Measurements from ENCODE around the gene ENTREP3.

ENTREP3 gene

DNA sequence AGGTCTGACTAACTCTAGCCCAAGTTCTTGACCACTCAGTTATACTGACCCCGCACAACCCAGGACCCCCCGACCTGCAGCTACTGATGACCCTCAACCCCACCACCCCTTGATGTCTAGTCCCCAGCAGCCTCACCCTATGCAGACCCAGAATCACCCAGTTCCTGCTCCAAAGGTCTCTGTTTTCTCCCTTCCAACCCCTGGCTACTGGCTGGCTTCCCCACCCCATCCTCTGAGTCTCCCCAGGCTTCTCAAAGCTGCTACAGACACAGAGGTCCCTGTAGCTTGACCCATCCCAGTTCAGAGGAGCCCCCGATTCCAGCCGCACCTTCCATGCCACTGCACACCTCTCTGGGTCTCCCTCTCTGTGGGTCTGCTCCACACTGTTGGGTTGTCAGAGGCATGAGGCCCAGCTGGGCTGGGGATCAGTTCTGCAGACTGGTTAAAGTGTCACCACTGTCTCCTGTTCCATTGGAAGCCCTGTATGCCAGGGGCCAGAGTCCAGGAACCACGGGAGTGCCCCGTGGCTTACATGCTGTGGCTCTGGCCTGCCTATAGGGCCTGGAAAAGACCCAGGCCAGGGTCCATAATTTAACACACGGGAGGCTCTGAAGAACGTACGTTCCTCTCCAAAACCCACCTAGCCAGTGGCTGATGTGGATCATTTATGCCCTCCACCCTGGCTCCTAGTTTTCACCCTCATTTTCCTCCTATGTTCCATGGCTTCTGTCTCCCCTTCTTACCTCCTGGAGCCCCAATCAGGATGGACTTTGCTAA is 45.5 kb upstream of the ENTREP3 start:
- Histone ChIP-seq H3K4me2 (ENCODE audit: insufficient read depth, low read length, poor library complexity, severe bottlenecking) (no peak overlapping the region), H3K79me1 (ENCODE audit: low read depth, low read length) (no peaks in the 10 kb centered on the region), H3K27ac (replicated peaks; ENCODE audit: low read length) (no peak overlapping the region), H2BK5ac (ENCODE audit: low read length) (no peak overlapping the region), H2BK15ac (ENCODE audit: low read length) (peak overlapping the region; percentile 88), H2BK12ac (ENCODE audit: low read length) (peak overlapping the region; percentile 31), H2AK5ac (ENCODE audit: low read depth, low read length) (peak overlapping the region; percentile 89), H3K9ac (ENCODE audit: low read depth, low read length, poor library complexity) (no peak overlapping the region), H3K4me1 (ENCODE audit: control insufficient read depth in 2 of 2, insufficient read depth in 1 of 2, low read depth in 1 of 2, low read length in 2 of 2) (peaks cover 0 to 2% of the 10 kb centered on the region in 2 donors), H3K14ac (ENCODE audit: low read length) (no peak overlapping the region), H3K18ac (ENCODE audit: low read length) (peak overlapping the region; percentile 31), H4K91ac (ENCODE audit: low read depth, low read length, poor library complexity) (no peak overlapping the region), H3K4me3 (ENCODE audit: low read length in 2 of 2) (no peak overlapping the region), H3K27me3 (ENCODE audit: control insufficient read depth in 3 of 3, insufficient read depth in 3 of 3, low read depth in 1 of 3, low read length in 3 of 3) (peaks cover 0 to 11% (median 6%) of the 10 kb centered on the region in 3 experiments), H3K36me3 (replicated peaks in 1 of 2; ENCODE audit: control insufficient read depth in 2 of 2, insufficient read depth in 2 of 2, low read length in 2 of 2) (no peaks in the 10 kb centered on the region), H2BK120ac (ENCODE audit: low read depth, low read length) (no peak overlapping the region), H3K9me3 (replicated peaks in 1 of 2; ENCODE audit: control insufficient read depth in 2 of 2, insufficient read depth in 1 of 2, low read depth in 1 of 2, low read length in 2 of 2) (peaks cover 0 to 4% of the 10 kb centered on the region in 2 donors), H3K23ac (ENCODE audit: low read depth, low read length, poor library complexity) (no peak overlapping the region), H4K8ac (ENCODE audit: low read depth, low read length) (no peak overlapping the region), H2AFZ (ENCODE audit: low read length) (peak overlapping the region; percentile 49), H3K4ac (ENCODE audit: low read length) (no peak overlapping the region)
- no peak for DNase-seq (ENCODE audit: low spot score)
- WGBS, 2 donors (ENCODE audit: extremely low coverage in 2 of 2, insufficient read length in 2 of 2, insufficient replicate concordance in 1 of 2): no CpG with 5 or more reads among the region's 9 CpGs

DNA sequence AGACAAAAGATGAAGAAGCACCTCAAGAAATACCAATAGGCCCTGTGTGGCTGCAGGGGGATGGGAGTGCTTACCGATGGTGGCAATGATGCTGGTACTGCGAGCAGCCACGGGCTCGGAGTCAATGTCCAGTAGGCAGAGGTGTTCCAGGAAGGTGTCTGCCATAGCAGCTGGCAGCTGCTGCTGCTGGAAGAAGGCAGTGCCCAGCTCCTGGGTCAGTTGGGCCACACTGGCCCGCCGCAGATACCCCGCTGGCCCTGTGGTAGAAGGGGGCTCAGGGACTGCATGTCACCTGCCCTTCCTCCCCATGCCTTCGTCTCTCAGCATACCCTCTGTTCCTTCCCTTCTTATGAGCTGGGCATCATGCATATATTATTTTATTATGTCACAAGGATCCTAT is 44.7 kb upstream of the ENTREP3 start:
- no CpG with 5 or more reads among the region's 8 CpGs for WGBS, 2 donors (ENCODE audit: extremely low coverage in 2 of 2, insufficient read length in 2 of 2, insufficient replicate concordance in 1 of 2)
- no peak overlapping the region for H4K8ac ChIP-seq (ENCODE audit: low read depth, low read length)

DNA sequence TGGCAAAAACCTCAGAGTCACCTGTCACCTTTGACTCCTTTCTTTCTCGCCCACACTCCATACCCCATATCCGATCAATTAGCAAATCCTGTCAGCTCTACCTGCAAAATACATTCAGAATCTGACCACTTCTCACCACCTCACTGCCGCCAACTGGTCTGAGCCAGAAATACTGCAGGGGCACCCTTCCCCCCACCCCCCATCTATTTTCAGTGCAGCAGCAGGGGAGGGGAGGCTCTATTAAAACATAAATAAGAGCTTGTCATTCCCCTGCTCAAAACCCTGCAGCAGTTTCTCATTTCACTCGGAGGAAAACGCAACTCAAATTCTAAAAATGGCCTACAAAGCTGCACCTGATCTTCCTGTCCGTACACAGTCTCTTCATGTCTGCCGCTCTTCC is 42.1 kb upstream of the ENTREP3 start:
- H3K4me1 ChIP-seq (ENCODE audit: control insufficient read depth in 2 of 2, insufficient read depth in 1 of 2, low read depth in 1 of 2, low read length in 2 of 2): peaks cover 2 to 3% of the 10 kb centered on the region in 2 donors
- no peak overlapping the region for H3K27ac ChIP-seq (replicated peaks; ENCODE audit: low read length)
- H3K4me2 ChIP-seq (ENCODE audit: insufficient read depth, low read length, poor library complexity, severe bottlenecking): no peak overlapping the region

More for the DNA sequence above, 44.7 kb upstream of the ENTREP3 start:
- Histone ChIP-seq H3K36me3 (replicated peaks in 1 of 2; ENCODE audit: control insufficient read depth in 2 of 2, insufficient read depth in 2 of 2, low read length in 2 of 2) (no peaks in the 10 kb centered on the region), H3K27ac (replicated peaks; ENCODE audit: low read length) (no peak overlapping the region), H3K4me2 (ENCODE audit: insufficient read depth, low read length, poor library complexity, severe bottlenecking) (no peak overlapping the region), H2BK120ac (ENCODE audit: low read depth, low read length) (no peak overlapping the region), H3K9ac (ENCODE audit: low read depth, low read length, poor library complexity) (no peak overlapping the region), H2AFZ (ENCODE audit: low read length) (no peak overlapping the region), H3K23ac (ENCODE audit: low read depth, low read length, poor library complexity) (no peak overlapping the region), H3K4me3 (ENCODE audit: low read length in 2 of 2) (no peak overlapping the region), H2BK12ac (ENCODE audit: low read length) (no peak overlapping the region), H4K91ac (ENCODE audit: low read depth, low read length, poor library complexity) (no peak overlapping the region), H3K9me3 (replicated peaks in 1 of 2; ENCODE audit: control insufficient read depth in 2 of 2, insufficient read depth in 1 of 2, low read depth in 1 of 2, low read length in 2 of 2) (peaks cover 0 to 5% of the 10 kb centered on the region in 2 donors), H3K79me1 (ENCODE audit: low read depth, low read length) (no peaks in the 10 kb centered on the region), H3K14ac (ENCODE audit: low read length) (no peak overlapping the region), H2BK15ac (ENCODE audit: low read length) (no peak overlapping the region), H2BK5ac (ENCODE audit: low read length) (no peak overlapping the region), H2AK5ac (ENCODE audit: low read depth, low read length) (peak overlapping the region; percentile 79), H3K18ac (ENCODE audit: low read length) (peak overlapping the region; percentile 19), H3K4me1 (ENCODE audit: control insufficient read depth in 2 of 2, insufficient read depth in 1 of 2, low read depth in 1 of 2, low read length in 2 of 2) (peaks cover 2% of the 10 kb centered on the region in 2 donors), H3K4ac (ENCODE audit: low read length) (no peak overlapping the region), H3K27me3 (ENCODE audit: control insufficient read depth in 3 of 3, insufficient read depth in 3 of 3, low read depth in 1 of 3, low read length in 3 of 3) (peaks cover 0 to 18% (median 13%) of the 10 kb centered on the region in 3 experiments)
- DNase-seq (ENCODE audit: low spot score): no peak

DNA sequence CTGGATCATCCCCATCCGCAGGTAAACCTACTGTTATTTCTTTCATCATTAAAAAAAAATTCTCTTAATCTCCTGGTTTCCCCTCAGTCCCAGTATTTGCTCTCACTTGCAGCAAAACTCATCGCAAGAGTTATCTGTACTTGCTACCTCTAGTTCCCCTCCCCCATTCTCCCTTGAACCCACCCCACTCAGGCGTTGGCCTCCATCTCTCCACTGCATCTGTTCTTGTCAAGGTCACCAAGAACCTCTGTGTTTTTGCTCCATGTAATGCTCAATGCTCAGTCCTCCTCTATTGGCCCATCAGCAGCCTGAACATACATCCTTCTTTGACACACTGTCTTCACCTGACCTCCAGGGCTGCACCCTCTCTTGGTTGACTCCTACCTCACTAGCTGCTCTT is 41.4 kb upstream of the ENTREP3 start:
- Histone ChIP-seq H2BK120ac (ENCODE audit: low read depth, low read length) (no peak overlapping the region), H3K79me1 (ENCODE audit: low read depth, low read length) (no peaks in the 10 kb centered on the region), H3K9me3 (replicated peaks in 1 of 2; ENCODE audit: control insufficient read depth in 2 of 2, insufficient read depth in 1 of 2, low read depth in 1 of 2, low read length in 2 of 2) (peaks cover 0 to 15% of the 10 kb centered on the region in 2 donors), H4K91ac (ENCODE audit: low read depth, low read length, poor library complexity) (no peak overlapping the region), H3K4ac (ENCODE audit: low read length) (no peak overlapping the region), H3K9ac (ENCODE audit: low read depth, low read length, poor library complexity) (no peak overlapping the region), H3K36me3 (replicated peaks in 1 of 2; ENCODE audit: control insufficient read depth in 2 of 2, insufficient read depth in 2 of 2, low read length in 2 of 2) (no peaks in the 10 kb centered on the region), H3K27ac (replicated peaks; ENCODE audit: low read length) (no peak overlapping the region), H2BK12ac (ENCODE audit: low read length) (no peak overlapping the region), H3K27me3 (ENCODE audit: control insufficient read depth in 3 of 3, insufficient read depth in 3 of 3, low read depth in 1 of 3, low read length in 3 of 3) (peaks cover 3 to 41% (median 24%) of the 10 kb centered on the region in 3 experiments), H2AK5ac (ENCODE audit: low read depth, low read length) (no peak overlapping the region), H3K4me3 (ENCODE audit: low read length in 2 of 2) (no peak overlapping the region), H3K14ac (ENCODE audit: low read length) (no peak overlapping the region), H2AFZ (ENCODE audit: low read length) (no peak overlapping the region), H4K8ac (ENCODE audit: low read depth, low read length) (no peak overlapping the region), H3K4me1 (ENCODE audit: control insufficient read depth in 2 of 2, insufficient read depth in 1 of 2, low read depth in 1 of 2, low read length in 2 of 2) (peaks cover 2 to 3% of the 10 kb centered on the region in 2 donors), H2BK15ac (ENCODE audit: low read length) (no peak overlapping the region), H3K4me2 (ENCODE audit: insufficient read depth, low read length, poor library complexity, severe bottlenecking) (no peak overlapping the region), H2BK5ac (ENCODE audit: low read length) (no peak overlapping the region), H3K18ac (ENCODE audit: low read length) (no peak overlapping the region), H3K23ac (ENCODE audit: low read depth, low read length, poor library complexity) (no peak overlapping the region)
- no peak for DNase-seq (ENCODE audit: low spot score)
- WGBS, 2 donors (ENCODE audit: extremely low coverage in 2 of 2, insufficient read length in 2 of 2, insufficient replicate concordance in 1 of 2): no CpG with 5 or more reads among the region's 3 CpGs

More for the DNA sequence above, 42.1 kb upstream of the ENTREP3 start:
- Histone ChIP-seq H3K23ac (ENCODE audit: low read depth, low read length, poor library complexity) (no peak overlapping the region), H3K9me3 (replicated peaks in 1 of 2; ENCODE audit: control insufficient read depth in 2 of 2, insufficient read depth in 1 of 2, low read depth in 1 of 2, low read length in 2 of 2) (peaks cover 0 to 15% of the 10 kb centered on the region in 2 donors), H3K4me3 (ENCODE audit: low read length in 2 of 2) (no peak overlapping the region), H3K27me3 (ENCODE audit: control insufficient read depth in 3 of 3, insufficient read depth in 3 of 3, low read depth in 1 of 3, low read length in 3 of 3) (peaks cover 3 to 41% (median 24%) of the 10 kb centered on the region in 3 experiments), H3K14ac (ENCODE audit: low read length) (no peak overlapping the region), H2AFZ (ENCODE audit: low read length) (peak overlapping the region; percentile 52), H2BK12ac (ENCODE audit: low read length) (no peak overlapping the region), H3K36me3 (replicated peaks in 1 of 2; ENCODE audit: control insufficient read depth in 2 of 2, insufficient read depth in 2 of 2, low read length in 2 of 2) (no peaks in the 10 kb centered on the region), H3K4ac (ENCODE audit: low read length) (no peak overlapping the region), H3K9ac (ENCODE audit: low read depth, low read length, poor library complexity) (no peak overlapping the region), H2BK120ac (ENCODE audit: low read depth, low read length) (no peak overlapping the region), H2BK15ac (ENCODE audit: low read length) (no peak overlapping the region), H4K8ac (ENCODE audit: low read depth, low read length) (no peak overlapping the region), H3K79me1 (ENCODE audit: low read depth, low read length) (no peaks in the 10 kb centered on the region), H2BK5ac (ENCODE audit: low read length) (no peak overlapping the region), H4K91ac (ENCODE audit: low read depth, low read length, poor library complexity) (no peak overlapping the region), H3K18ac (ENCODE audit: low read length) (no peak overlapping the region), H2AK5ac (ENCODE audit: low read depth, low read length) (no peak overlapping the region)
- no peak for DNase-seq (ENCODE audit: low spot score)
- WGBS, 2 donors (ENCODE audit: extremely low coverage in 2 of 2, insufficient read length in 2 of 2, insufficient replicate concordance in 1 of 2): no CpG with 5 or more reads among the region's 7 CpGs
